HG03342 (cell line): ENCODE measurements around the gene SBNO1.
"Not testable (repeated sequence)": the region's sequence is repeated elsewhere in the genome, so short reads cannot be mapped to it uniquely, and the experiment has no call there.

ENCODE experiments used
- ATAC-seq: cut with Tn5 transposase; IDR thresholded peaks from one replicate; pipeline ENCODE4 v1.9.1; 2021; ENCODE audit warnings: mild to moderate bottlenecking, moderate library complexity; ENCODE audit not compliant: unreplicated experiment

Gene SBNO1

DNA sequence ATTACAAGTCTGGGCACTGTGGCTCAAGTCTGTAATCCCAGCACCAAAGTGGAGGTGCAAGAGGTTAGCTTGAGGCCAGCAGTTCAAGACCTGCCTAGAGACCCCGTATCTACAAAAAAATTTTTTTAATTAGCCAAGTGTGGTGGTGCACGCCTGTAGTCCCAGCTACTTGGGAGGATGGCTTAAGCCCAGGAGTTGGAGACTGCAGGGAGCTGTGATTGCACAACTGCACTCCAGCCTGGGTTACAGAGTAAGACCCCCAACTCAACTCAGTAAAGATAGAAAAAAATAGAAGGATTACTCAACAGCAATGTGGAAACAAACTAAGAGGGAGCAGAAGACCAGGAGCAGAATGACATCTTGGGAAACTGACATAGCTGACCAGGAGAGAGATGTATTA lies 13.3 kb downstream of the SBNO1 start:
- ATAC-seq: no peak

DNA sequence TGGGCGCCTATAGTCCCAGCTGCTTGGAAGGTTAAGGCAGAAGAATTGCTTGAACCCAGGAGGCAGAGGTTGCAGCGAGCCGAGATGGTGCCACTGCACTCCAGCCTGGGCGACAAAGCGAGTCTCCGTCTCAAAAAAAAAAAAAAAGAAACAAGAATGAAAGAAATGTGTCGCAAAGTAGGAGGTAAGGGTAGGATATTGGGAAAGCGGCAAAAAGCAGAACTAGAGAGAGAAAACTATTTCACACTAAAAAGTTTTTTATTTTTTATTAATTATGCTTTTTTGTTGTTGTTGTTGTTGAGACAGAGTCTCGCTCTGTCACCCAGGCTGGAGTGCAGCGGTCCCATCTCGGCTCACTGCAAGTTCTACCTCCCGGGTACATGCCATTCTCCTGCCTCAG lies 17.7 kb downstream of the SBNO1 start:
- ATAC-seq: no peak

DNA sequence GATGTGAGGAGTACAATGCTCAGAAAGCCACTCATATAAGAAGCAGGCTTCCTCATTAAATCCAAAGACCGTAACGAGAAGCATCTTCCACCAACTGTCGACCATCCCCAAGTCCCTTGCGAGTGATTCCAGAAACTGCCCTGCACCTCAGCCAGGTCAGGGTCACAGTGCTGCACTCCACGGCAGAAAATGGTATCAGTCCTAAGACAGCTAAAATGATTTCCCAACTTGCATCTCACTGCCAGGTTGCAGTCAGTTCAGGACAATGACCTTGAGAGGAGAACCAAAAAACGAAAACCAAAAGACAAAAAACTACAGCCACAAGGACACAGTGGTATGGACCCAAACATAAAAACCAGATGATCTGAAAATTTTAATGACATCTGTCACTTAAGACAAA lies 20.6 kb downstream of the SBNO1 start:
- ATAC-seq: no peak

DNA sequence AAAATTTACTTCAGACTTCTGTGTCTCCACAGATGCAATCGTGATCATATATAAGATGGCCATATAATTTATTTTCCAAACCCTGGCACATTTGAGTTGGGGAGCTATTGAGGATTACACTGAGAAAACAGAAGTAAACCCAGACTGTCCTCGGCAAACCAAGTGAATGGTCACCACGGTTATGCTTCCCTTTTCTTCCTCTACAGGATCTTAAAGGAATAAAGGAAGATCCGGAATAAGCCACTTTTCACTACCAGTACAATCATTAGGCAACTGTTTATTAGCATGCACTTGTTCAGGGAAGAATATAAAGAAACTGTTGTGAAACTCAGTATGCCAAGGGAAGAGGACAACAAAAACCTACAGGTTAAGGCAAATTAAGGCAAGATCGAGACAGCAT lies 27.6 kb downstream of the SBNO1 start:
- no peak for ATAC-seq

DNA sequence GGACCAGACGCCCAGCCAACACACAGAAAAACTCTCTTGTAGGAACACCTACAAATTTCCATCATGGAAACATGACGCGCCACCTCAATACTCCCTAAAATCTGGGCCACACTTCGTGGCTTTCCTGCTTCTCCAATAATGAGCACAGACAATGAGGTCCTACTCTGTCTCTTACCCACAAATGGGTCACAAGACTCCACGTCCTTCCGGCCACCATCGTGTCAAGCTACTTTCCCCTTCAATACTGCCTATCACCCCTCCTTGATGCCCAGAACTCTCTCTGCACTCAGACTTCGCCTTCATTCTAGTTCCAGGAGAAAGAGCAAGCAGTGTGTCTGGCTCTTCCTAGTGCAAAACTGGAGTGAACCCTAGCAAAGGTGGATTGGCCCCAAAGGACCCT lies 28.1 kb downstream of the SBNO1 start:
- no peak for ATAC-seq

DNA sequence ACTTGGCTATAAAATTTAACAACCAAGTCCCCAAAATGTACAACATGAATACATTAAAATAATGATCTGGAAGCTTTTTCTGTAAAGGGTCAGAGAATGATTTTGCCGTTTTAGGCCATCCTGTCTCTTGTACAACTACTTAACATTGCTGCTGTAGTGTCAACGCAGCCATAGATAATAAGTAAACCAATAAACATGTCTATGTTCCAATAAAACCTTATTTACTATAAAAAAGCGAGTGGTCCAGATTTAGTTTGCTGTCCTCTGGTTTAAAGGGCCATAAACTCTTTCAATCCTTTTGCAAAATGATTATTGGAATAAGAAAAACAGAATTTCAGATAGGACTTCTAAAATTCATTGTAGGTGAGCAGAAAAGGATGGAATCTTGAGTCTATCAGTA lies 29.2 kb downstream of the SBNO1 start:
- ATAC-seq: no peak

DNA sequence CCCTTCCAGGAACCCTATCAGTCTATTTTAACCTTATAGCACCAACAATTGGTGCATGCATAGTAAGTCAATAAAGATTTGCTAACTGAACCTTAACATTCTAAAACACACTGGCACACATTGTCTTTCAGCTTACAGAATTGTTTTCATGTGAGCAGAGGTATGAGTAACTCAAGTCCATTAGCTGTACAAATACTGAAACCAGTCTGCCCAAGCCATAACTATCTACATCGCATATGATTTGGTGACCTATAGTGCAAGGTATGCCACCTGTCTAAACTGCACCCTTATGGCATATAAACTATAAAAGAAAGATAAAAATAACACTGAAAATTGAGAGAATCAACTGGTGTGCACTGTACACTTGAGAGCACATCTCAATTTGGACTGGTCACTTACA lies 34.8 kb downstream of the SBNO1 start:
- ATAC-seq: no peak

DNA sequence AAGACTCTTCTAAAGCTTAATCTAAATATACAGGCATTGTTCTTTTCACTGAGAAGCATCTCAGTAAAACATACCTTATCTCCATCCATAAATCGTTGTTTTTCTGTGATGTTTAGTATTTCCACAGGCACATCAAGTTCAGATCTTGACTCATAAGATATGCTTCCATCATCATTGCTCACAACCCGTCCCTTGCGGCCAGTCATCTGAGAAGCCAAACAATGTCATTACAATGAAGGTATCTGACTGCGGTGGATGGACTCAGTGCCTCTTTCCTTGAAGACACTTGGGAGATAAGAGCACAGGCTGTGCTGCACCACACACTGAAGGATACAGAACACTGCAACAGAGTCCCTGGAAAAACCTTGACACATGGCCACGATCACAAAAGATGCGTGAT lies 44.8 kb downstream of the SBNO1 start:
- no peak for ATAC-seq

DNA sequence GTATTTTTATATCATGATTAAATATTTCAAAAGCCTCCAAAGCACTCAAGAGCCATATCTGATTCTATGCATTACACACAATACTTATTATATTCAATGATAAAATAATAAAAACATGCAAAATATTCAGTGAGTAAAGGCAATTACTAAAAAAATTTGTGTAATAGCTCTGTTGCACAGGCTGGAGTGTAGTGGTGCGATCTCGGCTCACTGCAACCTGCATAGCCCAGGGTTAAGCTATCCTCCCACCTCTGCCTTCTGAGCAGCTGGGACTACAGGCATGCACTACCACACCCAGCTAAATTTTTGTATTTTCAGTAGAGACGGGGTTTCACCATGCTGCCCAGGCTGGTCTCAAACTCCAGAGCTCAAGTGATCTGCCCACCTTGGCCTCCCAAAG lies 45.4 kb downstream of the SBNO1 start:
- ATAC-seq: no peak

DNA sequence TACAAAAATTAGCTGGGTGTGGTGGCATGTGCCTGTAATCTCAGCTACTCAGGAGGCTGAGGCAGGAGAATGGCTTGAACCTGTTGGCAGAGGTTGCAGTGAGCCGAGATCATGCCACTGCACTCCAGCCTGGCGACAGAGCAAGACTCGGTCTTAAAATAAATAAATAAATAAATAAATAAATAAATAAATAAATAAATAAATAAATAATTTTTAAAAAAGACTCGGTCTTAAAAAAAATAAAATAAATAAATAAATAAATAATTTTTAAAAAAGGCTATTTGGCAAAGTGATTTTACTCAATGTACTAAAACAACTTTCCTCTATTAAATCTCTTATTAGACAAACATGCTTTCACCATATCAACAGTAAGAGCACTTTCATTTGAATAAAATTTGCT lies 51.6 kb downstream of the SBNO1 start:
- not testable (repeated sequence) for ATAC-seq

DNA sequence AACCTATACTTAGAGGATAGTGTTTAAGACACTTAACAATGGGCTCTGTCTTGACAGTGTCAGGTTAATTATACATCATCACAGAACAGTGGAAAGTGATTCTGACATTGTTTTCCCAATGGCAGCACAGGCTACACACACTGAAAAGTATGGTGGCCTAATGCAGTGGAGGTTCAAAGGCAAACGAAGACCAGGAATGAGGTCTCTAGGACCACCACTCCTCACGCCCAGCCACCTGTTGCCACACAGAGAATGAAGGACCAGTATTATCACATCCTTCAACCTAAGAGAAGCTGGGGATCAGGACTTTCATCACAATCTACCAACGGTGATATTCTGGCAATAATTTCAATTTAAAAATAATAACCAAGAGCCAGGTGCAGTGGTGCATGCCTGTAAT lies 58.4 kb downstream of the SBNO1 start:
- no peak for ATAC-seq

DNA sequence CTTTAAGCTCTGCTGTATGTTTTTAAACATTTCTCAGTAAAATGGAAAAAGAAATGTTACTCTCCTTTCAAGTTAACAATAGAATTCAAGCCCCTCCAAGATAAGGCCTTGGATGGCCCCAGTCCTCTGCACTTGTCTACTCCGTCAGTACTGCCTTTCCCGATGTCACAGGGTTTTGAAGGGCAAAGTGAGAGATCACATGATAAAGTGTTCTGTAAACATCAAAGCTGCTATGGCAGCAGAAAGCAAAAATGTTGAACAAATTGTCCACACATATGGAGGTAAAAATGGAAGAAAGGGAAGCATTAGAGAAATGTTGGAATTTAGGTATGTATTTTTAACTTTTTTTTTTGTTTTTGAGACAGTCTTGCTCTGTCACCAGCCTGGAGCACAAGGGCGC lies 59.5 kb downstream of the SBNO1 start:
- ATAC-seq: no peak

DNA sequence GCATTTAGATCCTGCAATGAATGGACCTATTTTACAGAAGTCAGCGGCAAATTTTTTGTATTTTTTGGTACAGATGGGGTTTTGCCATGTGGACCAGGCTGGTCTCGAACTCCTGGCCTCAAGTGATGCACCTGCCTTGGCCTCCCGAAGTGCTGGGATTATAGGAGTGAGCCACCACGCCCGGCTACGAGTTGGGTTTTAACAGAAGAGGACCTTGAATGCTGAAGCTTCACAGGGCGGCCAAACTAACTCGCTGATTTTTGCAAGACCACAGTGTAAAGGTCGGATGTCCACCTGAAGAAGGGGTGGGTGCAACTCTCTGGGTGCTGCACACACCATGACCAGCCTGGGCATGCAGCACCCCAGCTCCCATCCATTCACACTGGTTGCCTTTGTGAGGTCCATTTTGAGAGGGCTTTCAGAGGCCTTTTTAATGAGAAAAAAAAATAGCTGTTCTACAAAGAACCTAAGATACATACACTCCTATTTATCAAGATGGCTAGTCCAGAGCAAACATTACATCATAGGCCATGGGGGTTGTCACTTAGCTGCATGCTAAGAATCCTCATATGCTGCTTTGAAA lies 71.4 kb downstream of the SBNO1 start:
- no peak for ATAC-seq

DNA sequence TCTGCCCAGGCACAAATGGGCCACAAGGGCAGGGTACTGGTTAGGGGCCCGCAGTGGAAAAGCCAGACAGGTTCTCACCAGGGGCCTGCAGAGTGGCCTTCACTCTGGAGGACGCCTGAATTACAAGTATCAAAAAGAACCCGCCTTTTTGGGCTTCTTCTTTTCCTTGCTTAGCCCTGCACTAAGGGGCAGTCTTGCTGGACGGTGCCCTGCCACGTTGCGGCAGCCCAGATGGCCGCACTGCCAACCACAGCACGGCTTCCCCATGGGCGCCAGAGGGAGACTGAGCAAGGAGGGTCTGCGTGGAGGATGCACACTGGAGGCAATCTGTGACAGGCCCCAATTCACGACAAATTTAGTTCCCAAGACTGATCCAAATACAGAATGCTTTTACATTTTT lies 74.7 kb downstream of the SBNO1 start:
- no peak for ATAC-seq

DNA sequence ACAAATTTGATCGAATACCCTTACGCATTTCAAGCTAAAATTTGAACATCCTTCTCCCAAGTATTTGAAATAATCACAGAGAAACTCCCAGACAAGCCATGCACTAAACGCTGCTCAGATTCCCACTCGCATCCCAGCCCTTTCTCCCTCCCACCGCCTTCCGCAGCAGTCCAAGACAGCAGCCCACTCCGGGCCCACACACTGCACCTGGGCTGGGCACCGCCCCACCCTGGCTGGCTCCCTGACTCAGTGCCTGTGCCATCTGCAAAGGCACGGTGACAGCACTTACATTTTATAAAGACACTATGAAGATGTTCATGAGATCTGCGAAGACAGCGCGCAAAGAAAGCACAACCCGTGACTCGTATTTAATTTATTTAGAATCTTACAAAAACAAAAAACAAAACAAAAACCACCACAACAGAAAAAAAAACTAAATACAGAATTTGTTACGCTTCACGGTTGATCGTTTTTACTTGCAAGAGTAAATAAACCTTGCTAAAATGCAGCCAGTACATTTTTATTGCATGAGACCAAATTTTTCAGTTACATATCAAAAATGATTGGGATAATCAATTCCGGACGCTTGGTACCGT lies 75.8 kb downstream of the SBNO1 start:
- ATAC-seq: no peak

DNA sequence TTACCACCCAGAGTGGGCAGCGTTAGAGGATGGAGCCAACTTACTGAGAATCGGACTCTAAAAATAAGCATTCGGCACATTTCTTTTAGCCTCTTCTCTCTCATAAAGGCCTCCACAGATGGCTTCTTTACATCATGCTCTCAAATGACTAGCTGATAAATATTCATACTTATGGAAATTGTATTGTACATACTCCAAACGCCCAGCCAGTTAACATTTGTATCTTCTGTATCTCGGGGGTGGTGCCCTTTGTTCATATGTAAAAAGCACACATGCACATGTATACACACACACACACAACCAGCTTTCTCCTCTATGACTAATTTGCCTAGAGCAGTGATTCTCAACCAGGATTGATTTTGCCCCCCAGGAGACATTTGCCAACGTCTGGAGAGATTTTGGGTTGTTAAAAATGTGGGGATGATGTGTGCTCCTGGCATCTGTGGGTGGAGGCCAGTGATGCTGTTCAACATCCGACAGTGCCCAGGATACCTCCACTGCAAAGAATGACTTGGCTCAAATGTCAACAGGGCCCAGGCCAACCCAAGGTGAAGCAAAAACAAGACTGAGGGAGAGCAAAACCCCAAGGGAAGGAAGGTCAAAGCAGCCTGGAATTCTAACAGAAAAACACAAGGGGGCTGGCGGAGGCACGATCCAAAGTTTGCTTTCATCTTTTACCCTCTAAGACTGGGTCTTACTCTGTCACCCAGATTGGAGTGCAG lies 77.8 kb downstream of the SBNO1 start:
- no peak for ATAC-seq

DNA sequence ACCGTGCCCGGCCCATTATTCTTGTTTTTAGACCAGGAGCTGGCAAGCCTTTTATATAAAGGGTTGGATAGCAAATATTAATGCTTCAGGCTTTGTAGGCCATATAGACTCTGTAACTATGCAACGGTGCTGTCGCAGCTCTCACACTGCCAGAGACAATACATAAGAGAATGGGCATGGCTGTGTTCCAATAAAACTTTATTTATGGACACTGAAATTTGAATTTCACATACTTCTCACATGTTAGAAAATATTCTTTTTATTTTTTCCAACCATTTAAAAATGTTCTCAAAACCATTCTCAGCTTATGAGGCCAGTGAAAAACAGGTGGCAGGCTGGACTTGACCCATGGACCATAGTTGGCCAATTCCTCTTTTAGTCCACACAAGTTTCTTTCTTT lies 80.0 kb downstream of the SBNO1 start:
- no peak for ATAC-seq

DNA sequence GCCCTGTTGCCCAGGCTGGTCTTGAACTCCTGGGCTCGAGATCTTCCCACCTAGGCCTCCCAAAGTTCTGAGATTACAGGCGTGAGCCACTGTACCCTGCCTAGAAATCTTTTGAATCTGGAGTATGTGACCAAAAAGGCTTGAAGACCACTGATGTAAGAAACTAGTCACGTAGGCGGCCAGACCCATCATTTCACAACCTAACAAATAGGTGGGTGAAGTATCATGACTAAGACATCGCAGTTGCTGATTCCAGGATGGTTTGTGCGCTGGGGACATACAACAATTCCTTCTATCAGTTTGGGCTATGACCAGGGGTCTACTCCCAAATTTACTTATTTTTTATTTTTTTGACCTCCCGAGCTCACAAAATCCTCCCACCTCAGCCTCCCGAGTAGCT lies 81.2 kb downstream of the SBNO1 start:
- ATAC-seq: no peak

DNA sequence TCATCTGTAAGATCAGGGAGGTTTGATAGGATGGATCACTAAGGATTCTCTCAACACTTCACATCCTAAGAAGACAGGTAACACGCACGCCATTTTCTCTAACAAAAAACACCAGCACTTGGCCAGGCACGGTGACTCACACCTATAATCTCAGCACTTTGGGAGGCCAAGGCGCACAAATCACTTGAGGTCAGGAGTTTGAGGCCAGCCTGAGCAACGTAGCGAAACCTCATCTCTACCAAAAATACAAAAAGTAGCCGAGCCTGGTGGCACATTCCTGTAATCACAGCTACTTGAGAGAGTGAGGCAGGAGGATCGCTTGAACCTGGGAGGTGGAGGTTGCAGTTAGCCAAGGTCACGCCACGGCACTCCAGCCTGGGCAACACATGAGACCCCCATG lies 82.5 kb downstream of the SBNO1 start:
- ATAC-seq: no peak

DNA sequence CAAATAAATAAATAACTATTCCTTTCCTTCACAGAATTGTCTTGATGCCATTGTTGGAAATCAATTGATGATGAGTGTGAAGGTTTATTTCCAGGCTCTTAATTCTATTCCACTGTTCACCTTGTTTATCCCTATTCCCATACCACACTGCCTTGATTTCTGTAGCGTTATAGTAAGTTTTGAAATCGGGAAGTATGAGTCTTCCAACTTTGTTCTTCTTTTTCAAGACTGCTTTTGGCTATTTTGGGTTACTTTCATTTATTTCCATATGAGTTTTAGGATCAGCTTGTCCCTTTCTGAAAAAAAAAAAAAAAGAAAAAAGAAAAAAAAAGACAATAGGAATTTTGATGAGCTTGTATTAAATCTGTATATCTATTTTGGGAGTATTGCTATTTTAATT lies 83.7 kb downstream of the SBNO1 start:
- ATAC-seq: no peak

DNA sequence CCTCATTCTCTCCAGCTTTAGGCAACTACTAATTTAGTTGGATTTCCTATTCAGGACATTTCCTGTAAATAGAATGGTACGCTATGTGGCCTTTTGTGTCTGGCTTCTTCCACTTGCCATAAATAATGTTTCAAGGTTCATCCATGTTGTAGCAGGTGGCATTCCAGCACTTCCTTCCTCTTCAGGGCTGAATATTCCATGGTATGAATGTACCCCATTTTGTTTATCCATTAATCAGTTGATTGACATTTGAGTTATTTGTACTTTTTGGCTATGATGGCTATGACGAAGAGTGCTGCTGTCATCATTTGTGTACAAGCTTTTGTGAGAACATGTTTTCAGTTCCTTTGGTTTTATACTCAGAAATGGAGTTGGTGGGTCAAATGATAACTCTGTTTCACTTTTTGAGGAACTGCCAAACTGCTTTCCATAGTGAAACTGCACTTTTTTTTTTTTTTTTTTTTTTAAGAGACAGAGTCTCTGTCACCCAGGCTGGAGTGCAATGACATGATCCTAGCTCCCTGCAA lies 86.5 kb downstream of the SBNO1 start:
- peak; percentile 89 for ATAC-seq

DNA sequence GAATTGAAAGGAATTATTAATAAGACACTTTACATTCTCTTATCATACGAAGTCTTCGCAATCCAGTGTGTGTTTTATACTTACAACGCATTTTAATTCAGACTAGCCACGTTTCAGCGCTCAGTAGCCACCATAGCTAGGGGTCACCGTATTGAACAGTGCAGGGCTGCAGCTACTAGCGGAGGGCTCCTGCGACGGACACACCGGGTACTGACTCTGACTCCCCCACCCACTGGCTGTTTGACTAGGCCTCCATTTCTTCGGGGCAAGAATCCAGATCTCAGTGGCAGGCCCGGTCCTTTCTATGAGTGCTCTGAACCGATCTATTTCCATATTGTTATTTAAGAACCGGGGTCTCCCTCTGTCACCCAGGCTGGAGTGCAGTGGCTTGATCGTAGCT lies 91.5 kb downstream of the SBNO1 start:
- no peak for ATAC-seq
